Gastroesophageal sphincter (tissue), 4 donors: ENCODE results near the gene ARMH1. TPM values are rescaled to one million over a fixed set of nuclear protein-coding genes. Genes with fewer than 3 reads are reported as not detected.
A peak's percentile ranks its signal among the peaks of the same experiment; 100 is the strongest.

Experiments
- ATAC-seq: fragments of 150-250 bp; one replicate; pipeline ENCODE4 v1.9.1; 2016; ENCODE audit warnings: mild to moderate bottlenecking, moderate library complexity
- H3K27ac ChIP-seq, 4 donors: fragments of 200-600 bp; sonication (generic) in 3 of 4; 1 replicate in 3 of 4; 2 replicates in 1 of 4; pipeline ENCODE4 v1.5.1; 2016 to 2019
- H3K27me3 ChIP-seq: fragments of 200-600 bp; sonication (generic); one replicate; pipeline ENCODE4 v1.5.1; 2019
- H3K36me3 ChIP-seq, 2 donors: fragments of 200-600 bp; sonication (generic); one replicate each; pipeline ENCODE4 v1.5.1; 2019; ENCODE audit warnings: control low read depth in 1 of 2
- H3K4me1 ChIP-seq, 3 donors: fragments of 200-600 bp; sonication (generic); 1 replicate in 2 of 3; 2 replicates in 1 of 3; pipeline ENCODE4 v1.5.1; 2016 to 2019; ENCODE audit warnings: control low read depth in 2 of 3
- H3K4me3 ChIP-seq, 2 donors: fragments of 200-600 bp; sonication (generic); one replicate each; pipeline ENCODE4 v1.5.1; 2019; ENCODE audit warnings: mild to moderate bottlenecking in 1 of 2, moderate library complexity in 1 of 2
- H3K9me3 ChIP-seq, 3 donors: fragments of 200-600 bp; sonication (generic); one replicate each; pipeline ENCODE4 v1.5.1; 2017 to 2019; ENCODE audit warnings: control low read depth in 2 of 3
- CTCF ChIP-seq, 4 experiments: fragments of 200-600 bp in 2 of 4; fragments of 450-650 bp in 2 of 4; sonication (generic) in 1 of 4; IDR thresholded peaks; one replicate each; pipeline ENCODE4 v1.5.1; 2017 to 2019; ENCODE audit warnings: antibody characterized with exemption in 4 of 4, mild to moderate bottlenecking in 2 of 4, moderate library complexity in 2 of 4
- EP300 ChIP-seq: sonication (generic); formaldehyde crosslinking; IDR thresholded peaks from one replicate; pipeline ENCODE4 v1.6.1; 2017; ENCODE audit warnings: antibody characterized with exemption, mild to moderate bottlenecking
- POLR2A ChIP-seq, 2 donors: fragments of 450-650 bp; IDR thresholded peaks; one replicate each; pipeline ENCODE4 v1.6.1; 2017; ENCODE audit warnings: antibody characterized with exemption in 2 of 2, mild to moderate bottlenecking in 2 of 2, moderate library complexity in 1 of 2
- POLR2AphosphoS5 ChIP-seq: sonication (generic); formaldehyde crosslinking; IDR thresholded peaks from one replicate; pipeline ENCODE4 v1.6.1; 2017; ENCODE audit warnings: antibody characterized with exemption
- WGBS, 2 donors: methylation state at CpG; one replicate each; pipeline ENCODE4 v1.1.5; 2018; ENCODE audit warnings: low coverage in 1 of 2; 5-methylcytosine and 5-hydroxymethylcytosine counted together
- total RNA-seq, 4 donors: library from RNA; depleted of rRNA; stranded (reverse); fragments of >200 nt; gene quantifications; one replicate each; pipeline ENCODE4 v1.1.0, GENCODE V29; 2016

Gene ARMH1
- total RNA-seq, 4 donors from 2014 or later, result 0.66 to 3.0 (median 1.3) TPM

- H3K4me3 ChIP-seq, result no peak overlapping the region
- ATAC-seq, result peak; percentile 29
- TF ChIP-seq POLR2A (IDR thresholded peaks at IDR 0.05) (no peak), CTCF (IDR thresholded peaks at IDR 0.05) (peak in 3 of 4 experiments; percentile 50 to 69 (median 50))
- H3K27me3 ChIP-seq, result no peaks in the 10 kb centered on the region
- H3K9me3 ChIP-seq, result no peaks in the 10 kb centered on the region
- no peak overlapping the region for H3K27ac ChIP-seq
- WGBS, 2 donors, result 0 to 80% methylated on average over 1 to 3 of the region's 5 CpGs
- peaks cover 0 to 47% of the 10 kb centered on the region in 2 donors for H3K36me3 ChIP-seq
- H3K4me1 ChIP-seq, result peaks cover 0 to 19% (median 0%) of the 10 kb centered on the region in 3 donors
Observed at GRCh38 chr1:44655609-44656008, 18.9 kb upstream of the ARMH1 start.

GRCh38 chr1:44659566-44659965 lies 14.9 kb upstream of the ARMH1 start:
- H3K27ac ChIP-seq, result no peak overlapping the region
- H3K9me3 ChIP-seq, result no peaks in the 10 kb centered on the region
- WGBS, 2 donors, result 88 to 100% methylated on average over 1 to 3 of the region's 4 CpGs
- H3K4me1 ChIP-seq, result peaks cover 0 to 13% (median 0%) of the 10 kb centered on the region in 3 donors
- TF ChIP-seq EP300 (no peak), POLR2A (IDR thresholded peaks at IDR 0.05) (no peak), POLR2AphosphoS5 (no peak), CTCF (IDR thresholded peaks at IDR 0.05) (no peak)
- no peak for ATAC-seq
- H3K36me3 ChIP-seq, result peaks cover 0 to 13% of the 10 kb centered on the region in 2 donors
- no peak overlapping the region for H3K4me3 ChIP-seq
- no peaks in the 10 kb centered on the region for H3K27me3 ChIP-seq

GRCh38 chr1:44660176-44660575 lies 14.3 kb upstream of the ARMH1 start:
- H3K4me1 ChIP-seq, result peaks cover 0 to 13% (median 0%) of the 10 kb centered on the region in 3 donors
- H3K36me3 ChIP-seq, result peaks cover 0 to 7% of the 10 kb centered on the region in 2 donors
- H3K27ac ChIP-seq, result no peak overlapping the region
- H3K4me3 ChIP-seq, result no peak overlapping the region
- TF ChIP-seq EP300 (no peak), POLR2AphosphoS5 (no peak), POLR2A (IDR thresholded peaks at IDR 0.05) (no peak)
- no CpG with 5 or more reads among the region's 9 CpGs for WGBS, 2 donors
- no peaks in the 10 kb centered on the region for H3K27me3 ChIP-seq
- no peaks in the 10 kb centered on the region for H3K9me3 ChIP-seq
- peak; percentile 67 for ATAC-seq

- Histone ChIP-seq H3K9me3 (no peaks in the 10 kb centered on the region), H3K36me3 (peaks cover 0 to 5% of the 10 kb centered on the region in 2 donors), H3K4me3 (no peak overlapping the region), H3K4me1 (peaks cover 0 to 13% (median 0%) of the 10 kb centered on the region in 3 donors), H3K27me3 (no peaks in the 10 kb centered on the region), H3K27ac (no peak overlapping the region)
- whole genome bisulfite sequencing, 2 donors, result 72% methylated on average over 4 of the region's 15 CpGs; no CpG with 5 or more reads in 1 of the 2 donors
- TF ChIP-seq EP300, result no peak
- no peak for TF ChIP-seq POLR2A (IDR thresholded peaks at IDR 0.05)
- no peak for ATAC-seq
Observed at GRCh38 chr1:44661781-44662682, 12.5 kb upstream of the ARMH1 start.

GRCh38 chr1:44662683-44663030 lies 11.9 kb upstream of the ARMH1 start:
- Histone ChIP-seq H3K9me3 (no peaks in the 10 kb centered on the region), H3K4me1 (peaks cover 0 to 13% (median 0%) of the 10 kb centered on the region in 3 donors), H3K36me3 (peaks cover 0 to 5% of the 10 kb centered on the region in 2 donors), H3K27ac (no peak overlapping the region), H3K27me3 (no peaks in the 10 kb centered on the region), H3K4me3 (no peak overlapping the region)
- no peak for ATAC-seq
- WGBS, 2 donors, result 86 to 100% methylated on average over 1 of the region's 5 CpGs
- TF ChIP-seq POLR2AphosphoS5 (no peak), CTCF (IDR thresholded peaks at IDR 0.05) (no peak), EP300 (no peak), POLR2A (IDR thresholded peaks at IDR 0.05) (no peak)

- WGBS, 2 donors, result 82 to 98% methylated on average over 3 to 5 of the region's 5 CpGs
- H3K27ac ChIP-seq, result no peak overlapping the region
- no peak for TF ChIP-seq EP300
- no peak for TF ChIP-seq POLR2A (IDR thresholded peaks at IDR 0.05)
- no peak for TF ChIP-seq POLR2AphosphoS5
- TF ChIP-seq CTCF (IDR thresholded peaks at IDR 0.05), result no peak
- no peaks in the 10 kb centered on the region for H3K9me3 ChIP-seq
- H3K4me1 ChIP-seq, result peaks cover 0 to 13% (median 0%) of the 10 kb centered on the region in 3 donors
- no peaks in the 10 kb centered on the region for H3K27me3 ChIP-seq
- no peak for ATAC-seq
- H3K4me3 ChIP-seq, result no peak overlapping the region
- peaks cover 0 to 5% of the 10 kb centered on the region in 2 donors for H3K36me3 ChIP-seq
Observed at GRCh38 chr1:44663417-44663816, 11.1 kb upstream of the ARMH1 start.
